H9 (cell line): ENCODE measurements around the gene ANO6. TPM values are rescaled to one million over a fixed set of nuclear protein-coding genes. Genes with fewer than 3 reads are reported as not detected.

Experiments
- DNase-seq: peaks from one replicate; pipeline ENCODE4 v3.0.0-alpha.2; 2017
- H2AFZ ChIP-seq: one replicate; pipeline ENCODE4 v1.6.1; 2013; ENCODE audit warnings: mild to moderate bottlenecking, low read length, control low read depth, moderate library complexity
- H2AK5ac ChIP-seq: 2 replicates; pipeline ENCODE4 v1.6.1; 2013; ENCODE audit warnings: low read length, control low read depth, mixed read lengths; ENCODE audit not compliant: insufficient read length
- H2BK120ac ChIP-seq: one replicate; pipeline ENCODE4 v1.6.1; 2013; ENCODE audit warnings: low read depth, mild to moderate bottlenecking, low read length, control low read depth, inconsistent platforms; ENCODE audit not compliant: poor library complexity, severe bottlenecking
- H2BK12ac ChIP-seq: 2 replicates; pipeline ENCODE4 v1.6.1; 2013; ENCODE audit warnings: low read length, control low read depth, mixed read lengths, low read depth; ENCODE audit not compliant: insufficient read length
- H2BK15ac ChIP-seq: 2 replicates; pipeline ENCODE4 v1.6.1; 2013; ENCODE audit warnings: low read depth, low read length, control low read depth
- H2BK20ac ChIP-seq: one replicate; pipeline ENCODE4 v1.6.1; 2013; ENCODE audit warnings: low read depth, mild to moderate bottlenecking, low read length, control low read depth, inconsistent platforms; ENCODE audit not compliant: poor library complexity, severe bottlenecking
- H2BK5ac ChIP-seq: 2 replicates; pipeline ENCODE4 v1.6.1; 2013; ENCODE audit warnings: low read length, control low read depth, mixed read lengths; ENCODE audit not compliant: insufficient read length
- H3K14ac ChIP-seq: 2 replicates; pipeline ENCODE4 v1.6.1; 2013; ENCODE audit warnings: low read length, control low read depth; ENCODE audit not compliant: insufficient read depth
- H3K18ac ChIP-seq: 2 replicates; pipeline ENCODE4 v1.6.1; 2013; ENCODE audit warnings: low read depth, mild to moderate bottlenecking, mixed read lengths, low read length, control low read depth; ENCODE audit not compliant: insufficient read length
- H3K23ac ChIP-seq: 2 replicates; pipeline ENCODE4 v1.6.1; 2013; ENCODE audit warnings: low read length, control low read depth, mixed read lengths, low read depth; ENCODE audit not compliant: insufficient read length
- H3K23me2 ChIP-seq: 2 replicates; pipeline ENCODE4 v1.6.1; 2013; ENCODE audit warnings: low read depth, mild to moderate bottlenecking, mixed read lengths, low read length, control low read depth; ENCODE audit not compliant: insufficient read length, poor library complexity, severe bottlenecking
- H3K27ac ChIP-seq: 2 replicates; pipeline ENCODE4 v1.5.1; 2013; ENCODE audit warnings: low read length, control low read depth, mixed read lengths, low read depth; ENCODE audit not compliant: insufficient read length
- H3K27me3 ChIP-seq: 2 replicates; pipeline ENCODE4 v1.6.1; 2013; ENCODE audit warnings: low read length, control low read depth, inconsistent platforms; ENCODE audit not compliant: insufficient read depth
- H3K4ac ChIP-seq: 2 replicates; pipeline ENCODE4 v1.6.1; 2013; ENCODE audit warnings: low read depth, mild to moderate bottlenecking, control low read depth, inconsistent platforms, low read length, moderate library complexity
- H3K4me1 ChIP-seq: 2 replicates; pipeline ENCODE4 v1.6.1; 2013; ENCODE audit warnings: low read length, control low read depth, inconsistent platforms; ENCODE audit not compliant: insufficient read depth
- H3K4me2 ChIP-seq: 2 replicates; pipeline ENCODE4 v1.6.1; 2013; ENCODE audit warnings: low read length, control low read depth, mixed read lengths; ENCODE audit not compliant: insufficient read length, insufficient read depth
- H3K56ac ChIP-seq: 2 replicates; pipeline ENCODE4 v1.6.1; 2013; ENCODE audit warnings: low read depth, mild to moderate bottlenecking, mixed read lengths, low read length, control low read depth; ENCODE audit not compliant: insufficient read length
- H3K79me1 ChIP-seq: 2 replicates; pipeline ENCODE4 v1.6.1; 2013; ENCODE audit warnings: low read depth, mild to moderate bottlenecking, moderate library complexity, low read length, control low read depth, inconsistent platforms; ENCODE audit not compliant: insufficient read depth, poor library complexity, severe bottlenecking
- H3K79me2 ChIP-seq: 2 replicates; pipeline ENCODE4 v1.6.1; 2013; ENCODE audit warnings: low read length, control low read depth, inconsistent platforms; ENCODE audit not compliant: insufficient read depth
- H3K9ac ChIP-seq: 2 replicates; pipeline ENCODE4 v1.6.1; 2013; ENCODE audit warnings: low read length, control low read depth, mixed read lengths; ENCODE audit not compliant: insufficient read length; ENCODE audit errors: extremely low read depth
- H3K9me3 ChIP-seq: one replicate; pipeline ENCODE4 v1.6.1; 2013; ENCODE audit warnings: low read depth, low read length, inconsistent platforms; ENCODE audit not compliant: control insufficient read depth
- H3T11ph ChIP-seq: one replicate; pipeline ENCODE4 v1.6.1; 2013; ENCODE audit warnings: mild to moderate bottlenecking, low read length, control low read depth, inconsistent platforms
- H4K20me1 ChIP-seq: one replicate; pipeline ENCODE4 v1.6.1; 2013; ENCODE audit not compliant: control insufficient read depth, insufficient read length, insufficient read depth
- H4K5ac ChIP-seq: 2 replicates; pipeline ENCODE4 v1.6.1; 2013; ENCODE audit warnings: low read depth, mild to moderate bottlenecking, mixed read lengths, low read length, control low read depth; ENCODE audit not compliant: insufficient read length
- H4K8ac ChIP-seq: replicated peaks from 2 replicates; pipeline ENCODE4 v1.6.1; 2013; ENCODE audit warnings: low read length, control low read depth, mixed read lengths, low read depth; ENCODE audit not compliant: insufficient read length
- H4K91ac ChIP-seq: 2 replicates; pipeline ENCODE4 v1.6.1; 2013; ENCODE audit warnings: low read depth, mild to moderate bottlenecking, moderate library complexity, mixed read lengths, low read length, control low read depth; ENCODE audit not compliant: insufficient read length
- H3K27ac Mint-ChIP-seq, 3 experiments: 2 replicates in 2 of 3; 3 replicates in 1 of 3; pipeline ENCODE4 v1.8.0; 2020 to 2021; ENCODE audit warnings: mixed read lengths in 3 of 3, mild to moderate bottlenecking in 1 of 3, moderate library complexity in 1 of 3
- H3K27me3 Mint-ChIP-seq: 2 replicates; pipeline ENCODE4 v1.8.0; 2021; ENCODE audit warnings: low read depth, mild to moderate bottlenecking, moderate library complexity, mixed read lengths
- H3K36me3 Mint-ChIP-seq, 3 experiments: 2 replicates in 2 of 3; 3 replicates in 1 of 3; pipeline ENCODE4 v1.8.0; 2020 to 2021; ENCODE audit warnings: low read depth in 3 of 3, mixed read lengths in 3 of 3; ENCODE audit not compliant: insufficient read depth in 1 of 3
- H3K4me1 Mint-ChIP-seq, 2 experiments: 2 replicates each; pipeline ENCODE4 v1.8.0; 2020; ENCODE audit warnings: mixed read lengths in 2 of 2
- H3K4me3 Mint-ChIP-seq, 2 experiments: 2 replicates in 1 of 2; 3 replicates in 1 of 2; pipeline ENCODE4 v1.8.0; 2020 to 2021; ENCODE audit warnings: mild to moderate bottlenecking in 2 of 2, mixed read lengths in 2 of 2, moderate library complexity in 1 of 2
- H3K9me3 Mint-ChIP-seq, 2 experiments: 2 replicates in 1 of 2; 3 replicates in 1 of 2; pipeline ENCODE4 v1.8.0; 2020; ENCODE audit warnings: mild to moderate bottlenecking in 2 of 2, mixed read lengths in 2 of 2, moderate library complexity in 1 of 2
- WGBS: extraction: QIAGEN DNeasy Blood & Tissue Kit; methylation state at CpG from one replicate; pipeline ENCODE4 v1.1.7; 2013; ENCODE audit warnings: missing lambda C conversion rate, low lambda C conversion rate, mixed read lengths; ENCODE audit not compliant: insufficient read length; ENCODE audit errors: extremely low coverage; 5-methylcytosine and 5-hydroxymethylcytosine counted together
- total RNA-seq: library from RNA; stranded (reverse); gene quantifications from 2 replicates; pipeline ENCODE4 v1.2.1, GENCODE V29; 2021
- TF ChIP-seq, protein P1 (sequence below): fragments of 200-600 bp; sonication (generic); conservative IDR thresholded peaks from 3 replicates; pipeline ENCODE4 v1.8.0; 2021; ENCODE audit warnings: antibody characterized with exemption, mild to moderate bottlenecking

The ANO6 gene
- total RNA-seq, 1 experiment from 2014 or later: 24.3 TPM

DNA sequence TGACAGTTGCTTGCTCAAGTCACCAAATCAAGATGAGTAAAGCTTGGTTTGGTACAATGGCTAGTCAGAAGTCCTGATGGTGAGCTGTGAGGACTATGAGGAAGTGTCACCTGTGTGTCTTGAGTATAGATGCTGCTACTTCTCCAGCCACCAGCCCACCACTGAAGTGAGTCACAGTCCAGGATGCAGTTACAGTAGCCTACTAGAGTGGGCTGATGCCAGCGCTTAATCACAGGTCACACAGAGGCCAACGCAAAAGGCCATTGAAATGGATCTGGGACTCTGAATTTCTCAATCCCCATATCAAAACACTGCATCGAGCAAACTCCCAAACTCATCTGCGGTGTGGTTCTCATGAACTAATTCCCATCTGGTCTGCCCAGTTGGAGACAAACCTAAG is 223.1 kb downstream of the ANO6 start:
- no peak overlapping the region for H3K4me3 Mint-ChIP-seq

More for the DNA sequence above, 223.1 kb downstream of the ANO6 start:
- H3K14ac ChIP-seq: no peak overlapping the region
- WGBS: no CpG with 5 or more reads among the region's 4 CpGs
- no peaks in the 10 kb centered on the region for H3K79me1 ChIP-seq
- no peak overlapping the region for H3K56ac ChIP-seq
- no peak for DNase-seq
- H2BK120ac ChIP-seq: no peak overlapping the region
- no peak overlapping the region for H3K4me2 ChIP-seq
- no peak overlapping the region for H3K9ac ChIP-seq
- H4K5ac ChIP-seq: no peak overlapping the region
- no peak overlapping the region for H2BK15ac ChIP-seq
- no peaks in the 10 kb centered on the region for H3K79me2 ChIP-seq
- no peak overlapping the region for H4K8ac ChIP-seq
- H3K4me1 ChIP-seq: no peaks in the 10 kb centered on the region
- Mint-ChIP-seq H3K4me1 (peaks cover 22% of the 10 kb centered on the region in 2 experiments), H3K9me3 (peaks cover 19% of the 10 kb centered on the region in 2 experiments), H3K27ac (no peak overlapping the region), H3K36me3 (peaks cover 6 to 12% (median 7%) of the 10 kb centered on the region in 3 experiments; a peak in 6 of 7 replicates), H3K27me3 (peaks cover 35% of the 10 kb centered on the region)
- no peak overlapping the region for H2BK20ac ChIP-seq
- no peaks in the 10 kb centered on the region for H3K27me3 ChIP-seq
- H2BK5ac ChIP-seq: no peak overlapping the region
- no peak overlapping the region for H2AFZ ChIP-seq
- no peak overlapping the region for H3K27ac ChIP-seq
- no peaks in the 10 kb centered on the region for H3K23me2 ChIP-seq
- H3K9me3 ChIP-seq: no peaks in the 10 kb centered on the region
- no peak overlapping the region for H2AK5ac ChIP-seq
- no peak overlapping the region for H3K23ac ChIP-seq
- TF ChIP-seq, protein P1, sequence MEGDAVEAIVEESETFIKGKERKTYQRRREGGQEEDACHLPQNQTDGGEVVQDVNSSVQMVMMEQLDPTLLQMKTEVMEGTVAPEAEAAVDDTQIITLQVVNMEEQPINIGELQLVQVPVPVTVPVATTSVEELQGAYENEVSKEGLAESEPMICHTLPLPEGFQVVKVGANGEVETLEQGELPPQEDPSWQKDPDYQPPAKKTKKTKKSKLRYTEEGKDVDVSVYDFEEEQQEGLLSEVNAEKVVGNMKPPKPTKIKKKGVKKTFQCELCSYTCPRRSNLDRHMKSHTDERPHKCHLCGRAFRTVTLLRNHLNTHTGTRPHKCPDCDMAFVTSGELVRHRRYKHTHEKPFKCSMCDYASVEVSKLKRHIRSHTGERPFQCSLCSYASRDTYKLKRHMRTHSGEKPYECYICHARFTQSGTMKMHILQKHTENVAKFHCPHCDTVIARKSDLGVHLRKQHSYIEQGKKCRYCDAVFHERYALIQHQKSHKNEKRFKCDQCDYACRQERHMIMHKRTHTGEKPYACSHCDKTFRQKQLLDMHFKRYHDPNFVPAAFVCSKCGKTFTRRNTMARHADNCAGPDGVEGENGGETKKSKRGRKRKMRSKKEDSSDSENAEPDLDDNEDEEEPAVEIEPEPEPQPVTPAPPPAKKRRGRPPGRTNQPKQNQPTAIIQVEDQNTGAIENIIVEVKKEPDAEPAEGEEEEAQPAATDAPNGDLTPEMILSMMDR: no peak
- H2BK12ac ChIP-seq: no peak overlapping the region
- no peak overlapping the region for H4K91ac ChIP-seq
- no peak overlapping the region for H3K4ac ChIP-seq
- H4K20me1 ChIP-seq: no peaks in the 10 kb centered on the region
- H3K18ac ChIP-seq: no peak overlapping the region
- no peak overlapping the region for H3T11ph ChIP-seq
